Measurements from ENCODE around the gene PTPRK. TPM values are rescaled to one million over a fixed set of nuclear protein-coding genes. Genes with fewer than 3 reads are reported as not detected.

The PTPRK gene
- total and polyA plus RNA-seq, 10 of the 15 experiments (the other 5 are each of a cell fraction or from before 2014, with no cell fraction given) = 0.23 to 1.9 (median 0.55) TPM

- TF ChIP-seq, protein P1, sequence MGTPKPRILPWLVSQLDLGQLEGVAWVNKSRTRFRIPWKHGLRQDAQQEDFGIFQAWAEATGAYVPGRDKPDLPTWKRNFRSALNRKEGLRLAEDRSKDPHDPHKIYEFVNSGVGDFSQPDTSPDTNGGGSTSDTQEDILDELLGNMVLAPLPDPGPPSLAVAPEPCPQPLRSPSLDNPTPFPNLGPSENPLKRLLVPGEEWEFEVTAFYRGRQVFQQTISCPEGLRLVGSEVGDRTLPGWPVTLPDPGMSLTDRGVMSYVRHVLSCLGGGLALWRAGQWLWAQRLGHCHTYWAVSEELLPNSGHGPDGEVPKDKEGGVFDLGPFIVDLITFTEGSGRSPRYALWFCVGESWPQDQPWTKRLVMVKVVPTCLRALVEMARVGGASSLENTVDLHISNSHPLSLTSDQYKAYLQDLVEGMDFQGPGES (IDR thresholded peaks at IDR 0.05) = no peak
- TF ChIP-seq NFYA (IDR thresholded peaks at IDR 0.05; ENCODE audit: borderline replicate concordance, low read depth, low read length) = no peak
- no peak for TF ChIP-seq BCL11A (IDR thresholded peaks at IDR 0.05; ENCODE audit: low read depth, low read length)
Observed at GRCh38 chr6:128111096-128111495, 409.3 kb downstream of the PTPRK start (continued).

DNA sequence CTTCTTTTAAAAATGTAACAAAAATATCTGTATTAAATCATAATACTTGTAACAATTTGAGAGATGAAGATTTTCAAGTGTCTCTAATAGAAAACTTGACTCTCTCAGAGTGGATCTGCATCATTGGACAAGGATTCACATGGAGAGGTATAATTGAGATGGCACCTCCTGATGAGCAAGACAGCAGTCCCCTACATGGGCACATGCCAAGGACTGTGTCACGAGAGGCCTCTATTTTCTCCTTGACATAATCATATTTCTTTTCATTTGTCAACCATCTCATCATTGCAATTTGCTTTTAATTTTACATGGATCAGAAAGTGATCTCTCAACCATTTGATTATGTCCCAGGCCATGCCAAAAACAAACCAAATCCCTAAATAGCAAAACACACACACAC is 412.7 kb downstream of the PTPRK start:
- Histone ChIP-seq H3K4me3 (no peak overlapping the region), H3K4me1 (ENCODE audit: control insufficient read depth, insufficient read depth, low read length) (no peaks in the 10 kb centered on the region), H4K20me1 (ENCODE audit: control insufficient read depth, insufficient read depth) (no peaks in the 10 kb centered on the region), H3K27me3 (replicated peaks in 1 of 2; ENCODE audit: control insufficient read depth in 2 of 2, insufficient read depth in 2 of 2, low read length in 1 of 2) (no peaks in the 10 kb centered on the region), H2AFZ (ENCODE audit: control insufficient read depth, low read depth, low read length) (no peak overlapping the region), H3K4me2 (ENCODE audit: control insufficient read depth, insufficient read depth) (no peak overlapping the region), H3K27ac (ENCODE audit: control insufficient read depth, insufficient read depth) (no peak overlapping the region), H3K36me3 (ENCODE audit: control insufficient read depth in 2 of 2, insufficient read depth in 2 of 2, low read length in 1 of 2) (no peaks in the 10 kb centered on the region), H3K9me3 (replicated peaks; ENCODE audit: control insufficient read depth, insufficient read depth, low read length) (no peaks in the 10 kb centered on the region), H3K79me2 (ENCODE audit: control insufficient read depth, insufficient read depth, low read length) (no peaks in the 10 kb centered on the region), H3K9ac (ENCODE audit: control insufficient read depth, insufficient read depth, low read length) (no peak overlapping the region)
- DNase-seq (ENCODE audit: low read depth, low spot score) (no peak), FAIRE-seq (no peak), ATAC-seq (no peak)
- no TSS peak for BruUV-seq (replicated peaks)
- 7% methylated on average over 1 of the region's 1 CpG for WGBS (ENCODE audit: insufficient coverage, insufficient replicate concordance, low lambda C conversion rate, missing lambda C conversion rate)
- SMC1A ChIA-PET (ENCODE audit: uncharacterized antibody, unreplicated experiment) = interaction anchor here (1.1 kb wide), 1 partner anchor 24 kb away, joined by 3 read pairs; no protein-coding TSS in a partner anchor
- CTCF ChIA-PET = interaction anchor here (1.0 kb wide), 1 partner anchor 11 kb away, joined by 3 read pairs; no protein-coding TSS in a partner anchor
- intact Hi-C loops (cut with micrococcal nuclease; ENCODE audit: unreplicated experiment) (no loop called here), in situ Hi-C loops (cut with MboI) (no loop called here)
- POLR2A ChIA-PET = no interaction called here
- RAD21 ChIA-PET (ENCODE audit: unreplicated experiment) = interaction anchor here (0.7 kb wide), 1 partner anchor 64 kb away, joined by 3 read pairs; no protein-coding TSS in a partner anchor
- no peak for TF ChIP-seq SIN3A (IDR thresholded peaks at IDR 0.05; ENCODE audit: low read depth, low read length)
- no peak for TF ChIP-seq STAT3 (IDR thresholded peaks at IDR 0.05; ENCODE audit: low read depth, low read length)
- TF ChIP-seq YBX1 (IDR thresholded peaks at IDR 0.05) = no peak
- TF ChIP-seq ASH2L (IDR thresholded peaks at IDR 0.05; ENCODE audit: borderline replicate concordance, low read depth) = no peak

Data from GM12878 (cell line).